GF-D8 (cell line): ENCODE data around the gene CACTIN.

Experiments used
- DNase-seq: peaks from one replicate; lab custom pipeline; 2025; lab: John Stamatoyannopoulos, UW

CACTIN gene

DNA sequence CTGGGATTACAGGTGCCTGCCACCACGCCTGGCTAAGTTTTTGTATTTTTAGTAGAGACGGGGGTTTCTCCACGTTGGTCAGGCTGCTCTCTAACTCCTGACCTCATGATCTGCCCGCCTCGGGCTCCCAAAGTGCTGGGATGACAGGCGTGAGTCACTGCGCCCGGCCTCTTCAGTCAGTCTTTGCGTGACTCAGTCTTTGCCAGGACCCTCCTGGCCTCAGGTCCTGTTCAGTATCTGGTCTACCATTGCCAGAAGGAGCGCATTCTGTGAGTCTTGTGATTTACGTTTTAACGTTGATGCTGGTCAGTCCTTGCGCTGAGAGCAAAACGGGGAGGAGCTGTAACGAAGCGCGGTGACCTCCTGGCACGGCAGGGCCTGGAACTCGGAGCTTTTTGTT is 61.5 kb downstream of the CACTIN start:
- no peak for DNase-seq

DNA sequence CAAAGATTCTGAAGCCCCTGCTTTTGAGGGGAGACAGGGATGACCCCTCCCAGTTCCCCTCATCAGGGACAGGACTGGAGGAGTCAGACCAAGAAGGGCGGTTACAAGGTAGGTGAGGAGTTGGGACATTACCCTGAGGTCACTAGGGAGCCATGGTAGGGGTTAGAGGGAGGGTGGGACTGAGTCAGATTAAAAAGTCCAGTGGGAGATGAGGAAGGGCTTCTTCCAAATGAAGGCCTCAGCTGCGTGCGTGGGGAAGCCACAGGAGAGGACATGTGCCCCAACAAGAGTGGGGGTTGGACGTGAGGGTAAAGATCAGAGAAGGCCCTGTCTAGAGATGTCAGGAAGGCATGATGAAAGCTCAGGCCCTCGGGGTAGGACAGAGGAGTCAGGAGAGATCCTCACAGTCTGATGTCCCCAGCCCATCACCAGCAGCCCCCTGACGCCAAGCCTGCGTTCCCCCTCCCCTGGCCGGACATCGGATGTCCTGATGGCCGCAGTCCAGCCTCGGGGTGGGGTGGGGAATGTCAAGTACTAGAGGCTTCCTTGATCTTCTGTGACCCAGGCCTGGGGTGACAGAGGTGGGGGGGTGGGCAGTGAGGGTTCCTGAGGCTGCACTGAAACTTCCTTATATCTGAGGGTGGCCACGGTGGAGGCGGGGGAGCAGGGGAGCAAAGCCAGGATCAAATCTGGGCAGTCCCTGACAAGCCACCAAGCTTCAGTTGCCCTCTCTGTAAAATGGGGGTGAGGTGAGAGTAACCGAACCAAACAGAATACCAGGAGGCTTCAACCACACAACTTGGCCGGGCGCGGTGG is 62.7 kb downstream of the CACTIN start:
- no peak for DNase-seq
